Ovary (tissue), 3 donors: ENCODE results near the gene BRSK2.

Experiments used
- EP300 ChIP-seq: sonication (generic); formaldehyde crosslinking; IDR thresholded peaks from one replicate; pipeline ENCODE4 v1.6.1; 2017; ENCODE audit warnings: antibody characterized with exemption
- POLR2A ChIP-seq: fragments of 450-650 bp; IDR thresholded peaks from one replicate; pipeline ENCODE4 v1.6.1; 2017; ENCODE audit warnings: antibody characterized with exemption, mild to moderate bottlenecking, moderate library complexity
- TF ChIP-seq, protein P1 (sequence below), 3 donors: fragments of 450-650 bp in 2 of 3; fragments of 200-600 bp in 1 of 3; IDR thresholded peaks; one replicate each; pipeline versions ENCODE4 v1.5.1 to v1.8.0; 2016 to 2022; ENCODE audit warnings: antibody characterized with exemption in 3 of 3, mild to moderate bottlenecking in 1 of 3
- donor health status: DM: no; HTN: no; CAD: no.

DNA sequence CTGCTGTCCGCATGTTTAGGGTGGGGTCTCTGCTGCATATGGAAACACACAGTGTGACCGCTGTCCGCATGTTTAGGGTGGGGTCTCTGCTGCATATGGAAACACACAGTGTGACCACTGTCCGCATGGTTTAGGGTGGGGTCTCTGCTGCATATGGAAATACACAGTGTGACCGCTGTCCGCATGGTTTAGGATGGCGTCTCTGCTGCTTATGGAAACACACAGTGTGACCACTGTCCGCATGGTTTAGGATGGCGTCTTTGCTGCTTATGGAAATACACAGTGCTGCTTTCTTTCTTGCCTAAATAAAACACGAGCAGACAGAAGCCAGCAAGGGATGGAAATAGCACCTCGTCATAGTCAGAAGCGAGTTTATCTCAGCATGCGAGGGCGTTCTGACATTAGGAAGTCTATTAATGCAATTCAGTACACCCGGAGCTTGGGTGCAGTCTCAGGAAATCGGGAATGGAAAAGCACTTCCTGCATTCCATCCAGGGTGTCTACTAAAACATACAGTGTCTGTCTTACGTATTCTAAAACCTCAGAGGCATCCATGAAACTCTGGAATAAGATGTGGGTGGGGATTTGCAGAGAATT, 47.7 kb upstream of the BRSK2 start:
- TF ChIP-seq POLR2A (no peak), EP300 (no peak)
- TF ChIP-seq, protein P1, sequence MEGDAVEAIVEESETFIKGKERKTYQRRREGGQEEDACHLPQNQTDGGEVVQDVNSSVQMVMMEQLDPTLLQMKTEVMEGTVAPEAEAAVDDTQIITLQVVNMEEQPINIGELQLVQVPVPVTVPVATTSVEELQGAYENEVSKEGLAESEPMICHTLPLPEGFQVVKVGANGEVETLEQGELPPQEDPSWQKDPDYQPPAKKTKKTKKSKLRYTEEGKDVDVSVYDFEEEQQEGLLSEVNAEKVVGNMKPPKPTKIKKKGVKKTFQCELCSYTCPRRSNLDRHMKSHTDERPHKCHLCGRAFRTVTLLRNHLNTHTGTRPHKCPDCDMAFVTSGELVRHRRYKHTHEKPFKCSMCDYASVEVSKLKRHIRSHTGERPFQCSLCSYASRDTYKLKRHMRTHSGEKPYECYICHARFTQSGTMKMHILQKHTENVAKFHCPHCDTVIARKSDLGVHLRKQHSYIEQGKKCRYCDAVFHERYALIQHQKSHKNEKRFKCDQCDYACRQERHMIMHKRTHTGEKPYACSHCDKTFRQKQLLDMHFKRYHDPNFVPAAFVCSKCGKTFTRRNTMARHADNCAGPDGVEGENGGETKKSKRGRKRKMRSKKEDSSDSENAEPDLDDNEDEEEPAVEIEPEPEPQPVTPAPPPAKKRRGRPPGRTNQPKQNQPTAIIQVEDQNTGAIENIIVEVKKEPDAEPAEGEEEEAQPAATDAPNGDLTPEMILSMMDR (IDR thresholded peaks at IDR 0.05): no peak
